Measurements from ENCODE around the gene GRAMD1A.

The GRAMD1A gene

DNA sequence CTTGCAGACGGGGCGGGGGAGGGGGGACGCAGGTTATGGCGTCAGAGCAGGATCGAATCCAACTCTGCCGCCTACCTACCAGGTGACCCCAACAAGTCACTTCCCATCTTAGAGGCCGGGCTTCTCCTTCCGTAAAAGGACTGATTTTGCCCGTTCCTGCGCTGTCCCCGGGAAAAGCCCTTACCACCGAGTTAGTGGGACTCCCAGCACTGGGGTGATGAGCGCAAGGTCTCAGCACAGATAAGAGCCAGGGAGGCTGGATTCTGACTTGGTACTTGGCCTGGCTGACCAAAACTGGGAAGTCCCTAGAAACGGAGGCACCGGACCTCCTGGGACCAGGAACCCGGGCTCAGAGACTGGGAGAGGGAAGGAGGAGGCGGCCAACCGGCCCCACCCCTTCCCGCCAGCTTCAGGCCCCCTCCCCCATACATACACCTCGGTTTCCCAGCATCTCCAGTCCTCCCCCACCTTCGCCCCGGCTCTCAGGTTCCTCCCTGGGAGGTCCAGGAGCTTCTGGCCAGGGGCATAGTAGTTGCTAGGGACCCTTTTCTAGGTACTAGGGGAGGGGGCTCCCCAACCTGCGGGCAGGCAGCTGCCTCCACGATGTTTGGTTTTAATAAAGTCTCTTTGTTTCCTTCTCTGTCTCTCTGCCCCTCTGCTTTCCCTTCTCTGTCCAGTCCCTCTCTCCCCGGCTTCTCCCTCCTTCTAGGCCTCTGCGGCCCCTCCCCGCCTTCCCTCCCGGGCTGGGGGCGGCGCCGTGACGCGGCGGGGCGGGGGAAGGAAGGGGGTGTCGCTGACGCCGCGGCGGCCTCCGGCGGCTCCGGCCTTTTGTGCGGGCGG lies at the start of gene GRAMD1A (continued):
- TF ChIP-seq ZNF274 (IDR thresholded peaks at IDR 0.05; ENCODE audit: low read length), result no peak
- TF ChIP-seq ZNF274 (tag by site-specific recombination; IDR thresholded peaks at IDR 0.05; ENCODE audit: borderline replicate concordance), result no peak
- peak; percentile 91 for TF ChIP-seq BCL11A (tag by site-specific recombination; IDR thresholded peaks at IDR 0.05; ENCODE audit: low read depth)
- TF ChIP-seq ZSCAN4 (tag by site-specific recombination; IDR thresholded peaks at IDR 0.05), result peak; percentile 63; the same call in 1 of the 2 replicates
- no peak for TF ChIP-seq ZNF16 (tag by site-specific recombination; IDR thresholded peaks at IDR 0.05; ENCODE audit: low read depth)
- no peak for TF ChIP-seq ZNF530 (tag by site-specific recombination; IDR thresholded peaks at IDR 0.05; ENCODE audit: low read depth)
- TF ChIP-seq ZNF366 (tag by site-specific recombination; conservative IDR thresholded peaks at IDR 0.05), result peak; percentile 99
- TF ChIP-seq MYNN (tag by site-specific recombination; IDR thresholded peaks at IDR 0.05; ENCODE audit: borderline replicate concordance), result no peak
- peak; percentile 90 for TF ChIP-seq ZNF501 (tag by site-specific recombination; IDR thresholded peaks at IDR 0.05)
- TF ChIP-seq, protein P1, sequence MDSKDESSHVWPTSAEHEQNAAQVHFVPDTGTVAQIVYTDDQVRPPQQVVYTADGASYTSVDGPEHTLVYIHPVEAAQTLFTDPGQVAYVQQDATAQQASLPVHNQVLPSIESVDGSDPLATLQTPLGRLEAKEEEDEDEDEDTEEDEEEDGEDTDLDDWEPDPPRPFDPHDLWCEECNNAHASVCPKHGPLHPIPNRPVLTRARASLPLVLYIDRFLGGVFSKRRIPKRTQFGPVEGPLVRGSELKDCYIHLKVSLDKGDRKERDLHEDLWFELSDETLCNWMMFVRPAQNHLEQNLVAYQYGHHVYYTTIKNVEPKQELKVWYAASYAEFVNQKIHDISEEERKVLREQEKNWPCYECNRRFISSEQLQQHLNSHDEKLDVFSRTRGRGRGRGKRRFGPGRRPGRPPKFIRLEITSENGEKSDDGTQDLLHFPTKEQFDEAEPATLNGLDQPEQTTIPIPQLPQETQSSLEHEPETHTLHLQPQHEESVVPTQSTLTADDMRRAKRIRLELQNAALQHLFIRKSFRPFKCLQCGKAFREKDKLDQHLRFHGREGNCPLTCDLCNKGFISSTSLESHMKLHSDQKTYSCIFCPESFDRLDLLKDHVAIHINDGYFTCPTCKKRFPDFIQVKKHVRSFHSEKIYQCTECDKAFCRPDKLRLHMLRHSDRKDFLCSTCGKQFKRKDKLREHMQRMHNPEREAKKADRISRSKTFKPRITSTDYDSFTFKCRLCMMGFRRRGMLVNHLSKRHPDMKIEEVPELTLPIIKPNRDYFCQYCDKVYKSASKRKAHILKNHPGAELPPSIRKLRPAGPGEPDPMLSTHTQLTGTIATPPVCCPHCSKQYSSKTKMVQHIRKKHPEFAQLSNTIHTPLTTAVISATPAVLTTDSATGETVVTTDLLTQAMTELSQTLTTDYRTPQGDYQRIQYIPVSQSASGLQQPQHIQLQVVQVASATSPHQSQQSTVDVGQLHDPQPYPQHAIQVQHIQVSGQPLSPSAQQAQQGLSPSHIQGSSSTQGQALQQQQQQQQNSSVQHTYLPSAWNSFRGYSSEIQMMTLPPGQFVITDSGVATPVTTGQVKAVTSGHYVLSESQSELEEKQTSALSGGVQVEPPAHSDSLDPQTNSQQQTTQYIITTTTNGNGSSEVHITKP (tag by site-specific recombination; IDR thresholded peaks at IDR 0.05), result peak; percentile 91
- no peak for TF ChIP-seq ZNF544 (tag by site-specific recombination; IDR thresholded peaks at IDR 0.05)
- peak; percentile 98 for TF ChIP-seq SP3 (tag by site-specific recombination; IDR thresholded peaks at IDR 0.05)
- no peak for TF ChIP-seq ZNF155 (tag by site-specific recombination; IDR thresholded peaks at IDR 0.05)
- TF ChIP-seq ZNF350 (tag by site-specific recombination; IDR thresholded peaks at IDR 0.05), result no peak
- peak; percentile 66 for TF ChIP-seq ZNF423 (tag by site-specific recombination; IDR thresholded peaks at IDR 0.05)
- peak; percentile 89 for TF ChIP-seq ZBTB21 (tag by site-specific recombination; IDR thresholded peaks at IDR 0.05)
- TF ChIP-seq ZNF362 (tag by site-specific recombination; IDR thresholded peaks at IDR 0.05), result no peak
- TF ChIP-seq ELK4 (IDR thresholded peaks at IDR 0.05; ENCODE audit: borderline replicate concordance, low read depth, low read length), result no peak
- peak; percentile 18; the same call in 1 of the 2 replicates for TF ChIP-seq ZNF266 (tag by site-specific recombination; IDR thresholded peaks at IDR 0.05; ENCODE audit: low read depth)
- peak; percentile 92 for TF ChIP-seq ZBTB10 (tag by site-specific recombination; IDR thresholded peaks at IDR 0.05)
- TF ChIP-seq ZNF121 (tag by site-specific recombination; IDR thresholded peaks at IDR 0.05), result peak; percentile 9; the same call in 1 of the 2 replicates
- TF ChIP-seq, protein P2, sequence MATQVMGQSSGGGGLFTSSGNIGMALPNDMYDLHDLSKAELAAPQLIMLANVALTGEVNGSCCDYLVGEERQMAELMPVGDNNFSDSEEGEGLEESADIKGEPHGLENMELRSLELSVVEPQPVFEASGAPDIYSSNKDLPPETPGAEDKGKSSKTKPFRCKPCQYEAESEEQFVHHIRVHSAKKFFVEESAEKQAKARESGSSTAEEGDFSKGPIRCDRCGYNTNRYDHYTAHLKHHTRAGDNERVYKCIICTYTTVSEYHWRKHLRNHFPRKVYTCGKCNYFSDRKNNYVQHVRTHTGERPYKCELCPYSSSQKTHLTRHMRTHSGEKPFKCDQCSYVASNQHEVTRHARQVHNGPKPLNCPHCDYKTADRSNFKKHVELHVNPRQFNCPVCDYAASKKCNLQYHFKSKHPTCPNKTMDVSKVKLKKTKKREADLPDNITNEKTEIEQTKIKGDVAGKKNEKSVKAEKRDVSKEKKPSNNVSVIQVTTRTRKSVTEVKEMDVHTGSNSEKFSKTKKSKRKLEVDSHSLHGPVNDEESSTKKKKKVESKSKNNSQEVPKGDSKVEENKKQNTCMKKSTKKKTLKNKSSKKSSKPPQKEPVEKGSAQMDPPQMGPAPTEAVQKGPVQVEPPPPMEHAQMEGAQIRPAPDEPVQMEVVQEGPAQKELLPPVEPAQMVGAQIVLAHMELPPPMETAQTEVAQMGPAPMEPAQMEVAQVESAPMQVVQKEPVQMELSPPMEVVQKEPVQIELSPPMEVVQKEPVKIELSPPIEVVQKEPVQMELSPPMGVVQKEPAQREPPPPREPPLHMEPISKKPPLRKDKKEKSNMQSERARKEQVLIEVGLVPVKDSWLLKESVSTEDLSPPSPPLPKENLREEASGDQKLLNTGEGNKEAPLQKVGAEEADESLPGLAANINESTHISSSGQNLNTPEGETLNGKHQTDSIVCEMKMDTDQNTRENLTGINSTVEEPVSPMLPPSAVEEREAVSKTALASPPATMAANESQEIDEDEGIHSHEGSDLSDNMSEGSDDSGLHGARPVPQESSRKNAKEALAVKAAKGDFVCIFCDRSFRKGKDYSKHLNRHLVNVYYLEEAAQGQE (tag by site-specific recombination; IDR thresholded peaks at IDR 0.05), result peak; percentile 66
- peak; percentile 91 for TF ChIP-seq ZNF692 (tag by site-specific recombination; IDR thresholded peaks at IDR 0.05)
